ENCODE results near the gene CDK8.

CDK8 gene

DNA sequence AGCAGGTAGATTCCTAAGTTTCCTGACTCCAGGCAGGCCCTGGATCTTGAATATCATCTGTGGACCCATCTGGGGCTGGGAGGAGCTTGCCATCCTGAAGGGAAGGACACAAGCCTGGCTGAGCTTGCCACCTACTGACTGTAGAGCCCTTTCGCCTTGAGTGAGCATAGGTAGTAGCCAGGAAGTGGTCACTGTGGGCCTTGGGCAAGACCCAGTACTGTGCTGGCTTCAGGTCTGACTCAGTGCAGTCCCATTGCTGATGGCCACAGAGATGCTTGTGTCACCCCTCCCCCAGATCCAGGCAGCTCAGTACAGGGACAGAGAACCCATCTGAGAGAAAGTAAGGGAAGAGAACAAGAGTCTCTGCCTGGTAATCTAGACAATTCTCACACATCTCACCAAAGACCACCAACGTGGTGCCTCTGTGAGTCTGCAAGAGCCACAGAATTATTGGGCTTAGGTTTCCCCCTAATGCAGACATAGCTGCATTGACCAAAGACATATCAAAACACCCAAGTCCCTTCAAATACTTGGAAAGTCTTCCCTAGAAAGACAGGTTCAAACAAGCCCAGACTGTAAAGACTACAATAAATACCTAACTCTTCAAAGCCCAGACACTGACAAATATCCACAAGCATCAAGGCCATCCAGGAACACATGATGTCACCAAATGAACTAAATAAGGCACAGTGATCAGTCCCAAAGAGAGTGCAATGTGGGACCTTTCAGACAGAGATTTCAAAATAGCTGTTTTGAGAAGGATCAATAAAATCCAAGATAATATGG lies 195.3 kb downstream of the CDK8 start:
- DNase-seq: no peak

Measured in activated T-cell treated with anti-CD3 and anti-CD28 coated beads, Interleukin-2, amount 50 U/mL, for 48 hours (primary cell).